ENCODE data around the gene DPM3. TPM values are rescaled to one million over a fixed set of nuclear protein-coding genes. Genes with fewer than 3 reads are reported as not detected.
A peak's percentile ranks its signal among the peaks of the same experiment; 100 is the strongest.
"Not testable (repeated sequence)": the region's sequence is repeated elsewhere in the genome, so short reads cannot be mapped to it uniquely, and the experiment has no call there.

DPM3 gene
- total RNA-seq, 1 experiment from 2014 or later = 113 TPM

DNA sequence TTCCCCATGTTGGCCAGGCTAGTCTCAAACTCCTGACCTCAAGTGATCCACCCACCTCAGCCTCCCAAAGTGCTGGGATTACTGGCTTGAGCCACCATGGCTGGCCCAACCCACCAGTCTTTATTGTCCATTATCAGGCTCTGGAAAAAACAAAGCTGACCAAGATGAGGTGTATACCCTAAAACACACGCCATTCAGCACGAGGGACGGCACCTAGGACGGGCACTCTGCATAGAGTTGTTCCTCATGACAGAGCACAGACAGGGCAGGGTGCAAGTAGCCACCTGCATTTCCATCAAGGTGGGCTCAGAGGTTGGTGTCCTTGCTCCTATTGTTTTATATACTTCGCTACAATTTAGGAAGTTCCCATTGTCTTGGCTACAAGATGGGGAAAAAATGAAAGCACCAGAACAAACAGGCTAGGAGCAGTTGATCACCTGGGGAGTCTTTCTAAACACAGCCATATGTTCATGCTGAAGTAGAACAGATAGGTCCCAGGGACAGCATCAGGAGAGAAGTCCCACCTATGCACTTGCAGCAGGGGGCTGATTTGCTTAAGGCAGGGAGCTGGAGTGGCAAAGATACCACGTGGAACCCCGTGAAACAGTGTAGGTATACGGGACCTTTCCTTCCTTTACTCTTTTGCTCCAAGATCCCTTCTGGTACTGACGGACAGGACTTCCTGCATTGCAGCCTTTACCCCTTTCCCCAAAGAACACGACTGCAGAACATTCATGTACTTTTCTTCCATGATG is 28.3 kb upstream of the DPM3 start:
- intact Hi-C loops (cut with micrococcal nuclease) = loop anchor here (5.0 kb wide), 1 partner anchor 56 kb away; no protein-coding TSS in a partner anchor
- ChIA-PET RAD21 (ENCODE audit: low non-redundant PET in 1 of 2, low total read pairs in 2 of 2, uncharacterized antibody in 2 of 2, unreplicated experiment in 2 of 2) (interaction anchor here (0.7 to 1.7 kb wide), 6 partner anchors 32 to 83 kb away, joined by 3 to 35 read pairs (median 7); no protein-coding TSS in a partner anchor), POLR2A (interaction anchor here (0.6 to 1.5 kb wide), 3 partner anchors 17 to 84 kb away, joined by 4 to 7 read pairs (median 7); no protein-coding TSS in a partner anchor), CTCF (interaction anchor here (0.6 to 3.6 kb wide), 17 partner anchors 10 to 124 kb away, joined by 3 to 163 read pairs (median 7); partner anchors contain the start of genes DPM3, EFNA3, EFNA4 and THBS3)
- Histone ChIP-seq H3K36me3 (ENCODE audit: control insufficient read depth in 1 of 2, insufficient read depth in 2 of 2, low read length in 2 of 2) (peaks cover 2 to 7% of the 10 kb centered on the region in 2 experiments; a peak in 3 of 4 replicates), H3K9ac (ENCODE audit: low read length) (no peak overlapping the region), H3K9me3 (ENCODE audit: control insufficient read depth in 1 of 2, insufficient read depth in 1 of 2, low read depth in 1 of 2, low read length in 2 of 2) (no peaks in the 10 kb centered on the region), H2AFZ (ENCODE audit: low read depth, low read length, poor library complexity, severe bottlenecking) (no peak overlapping the region), H3K4me1 (ENCODE audit: control insufficient read depth in 1 of 2, insufficient read depth in 2 of 2, low read length in 2 of 2) (peaks cover 9 to 23% of the 10 kb centered on the region in 2 experiments; a peak in 2 of 4 replicates), H3K79me2 (ENCODE audit: insufficient read depth, low read length) (peaks cover 25% of the 10 kb centered on the region), H3K4me3 (replicated peaks in 1 of 2; ENCODE audit: low read depth in 1 of 2, low read length in 2 of 2) (no peak overlapping the region), H3K4me2 (ENCODE audit: low read length) (no peak overlapping the region; the same call in 1 of the 2 replicates), H4K20me1 (ENCODE audit: insufficient read depth) (no peaks in the 10 kb centered on the region), H3K27me3 (ENCODE audit: insufficient read depth, low read length) (no peaks in the 10 kb centered on the region), H3K27ac (ENCODE audit: low read depth, low read length) (no peak overlapping the region), H3K9me2 (ENCODE audit: insufficient read depth) (no peaks in the 10 kb centered on the region)
- no peak for DNase-seq (ENCODE audit: low read depth, low spot score)
- no TSS peak for BruUV-seq (replicated peaks)
- TF ChIP-seq POLR2A (IDR thresholded peaks at IDR 0.05; ENCODE audit: borderline replicate concordance, extremely low read depth, insufficient read depth, insufficient read length) (no peak), ZBTB33 (IDR thresholded peaks at IDR 0.05; ENCODE audit: extremely low read depth, insufficient replicate concordance, low read length) (no peak)
- ATAC-seq = no peak

- not testable (repeated sequence) for H4K20me1 ChIP-seq (ENCODE audit: insufficient read depth); H3K27ac ChIP-seq (ENCODE audit: low read depth, low read length); H3K27me3 ChIP-seq (ENCODE audit: insufficient read depth, low read length); DNase-seq (ENCODE audit: low read depth, low spot score); BruUV-seq (replicated peaks); H3K9me2 ChIP-seq (ENCODE audit: insufficient read depth); H3K9me3 ChIP-seq (ENCODE audit: control insufficient read depth in 1 of 2, insufficient read depth in 1 of 2, low read depth in 1 of 2, low read length in 2 of 2); ATAC-seq; H2AFZ ChIP-seq (ENCODE audit: low read depth, low read length, poor library complexity, severe bottlenecking); H3K36me3 ChIP-seq (ENCODE audit: control insufficient read depth in 1 of 2, insufficient read depth in 2 of 2, low read length in 2 of 2)
- H3K79me2 ChIP-seq (ENCODE audit: insufficient read depth, low read length) = peaks cover 25% of the 10 kb centered on the region
- H3K4me3 ChIP-seq (replicated peaks in 1 of 2; ENCODE audit: low read depth in 1 of 2, low read length in 2 of 2) = peak overlapping the region in 1 of 2 experiments; percentile 59; a peak in 2 of 4 replicates
- 0 out of 2 replicates have a peak overlapping the region, but pooled peaks have one; percentile 50 for H3K9ac ChIP-seq (ENCODE audit: low read length)
- H3K4me2 ChIP-seq (ENCODE audit: low read length) = peak overlapping the region; percentile 94
- intact Hi-C loops (cut with micrococcal nuclease) = loop anchor here (5.0 kb wide), 1 partner anchor 56 kb away; no protein-coding TSS in a partner anchor
- RAD21 ChIA-PET (ENCODE audit: low non-redundant PET in 1 of 2, low total read pairs in 2 of 2, uncharacterized antibody in 2 of 2, unreplicated experiment in 2 of 2) = interaction anchor here (0.7 to 1.7 kb wide), 8 partner anchors 31 to 83 kb away, joined by 3 to 35 read pairs (median 6); partner anchors contain the start of gene SLC50A1 (in 1 of the 2)
- H3K4me1 ChIP-seq (ENCODE audit: control insufficient read depth in 1 of 2, insufficient read depth in 2 of 2, low read length in 2 of 2) = peaks cover 9 to 19% of the 10 kb centered on the region in 2 experiments; a peak in 2 of 4 replicates
- CTCF ChIA-PET = interaction anchor here (0.6 to 3.1 kb wide), 21 partner anchors 9 to 123 kb away, joined by 3 to 163 read pairs (median 4); partner anchors contain the start of genes DPM3, EFNA3, EFNA4 and SLC50A1
- POLR2A ChIA-PET = interaction anchor here (1.5 kb wide), 2 partner anchors 77 to 83 kb away, joined by 7 read pairs; no protein-coding TSS in a partner anchor
These were observed 27.7 kb upstream of the DPM3 start for GRCh38 chr1:155168105-155168445.

All from HCT116 (cell line).